ENCODE results near the gene ZNF91.

DNA sequence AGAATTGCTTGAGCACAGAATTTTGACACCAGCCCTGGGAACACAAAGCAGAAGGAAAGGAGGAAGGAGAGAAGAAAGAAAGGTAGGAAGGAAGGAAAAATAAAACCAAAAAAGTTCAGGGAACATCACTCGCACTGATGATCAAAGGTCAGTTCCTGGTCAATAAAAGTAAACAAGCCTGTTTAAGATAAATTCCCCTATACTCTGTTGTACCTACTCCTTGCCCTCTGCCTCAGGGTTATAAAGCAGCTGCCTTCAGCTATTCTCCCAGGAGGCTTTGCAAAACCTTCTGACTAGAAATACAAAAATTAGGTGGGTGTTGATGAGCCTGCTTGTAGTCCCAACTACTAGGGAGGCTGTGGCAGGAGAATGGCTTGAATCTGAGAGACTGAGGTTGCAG is 14.9 kb upstream of the ZNF91 start:
- TF ChIP-seq, protein P1, sequence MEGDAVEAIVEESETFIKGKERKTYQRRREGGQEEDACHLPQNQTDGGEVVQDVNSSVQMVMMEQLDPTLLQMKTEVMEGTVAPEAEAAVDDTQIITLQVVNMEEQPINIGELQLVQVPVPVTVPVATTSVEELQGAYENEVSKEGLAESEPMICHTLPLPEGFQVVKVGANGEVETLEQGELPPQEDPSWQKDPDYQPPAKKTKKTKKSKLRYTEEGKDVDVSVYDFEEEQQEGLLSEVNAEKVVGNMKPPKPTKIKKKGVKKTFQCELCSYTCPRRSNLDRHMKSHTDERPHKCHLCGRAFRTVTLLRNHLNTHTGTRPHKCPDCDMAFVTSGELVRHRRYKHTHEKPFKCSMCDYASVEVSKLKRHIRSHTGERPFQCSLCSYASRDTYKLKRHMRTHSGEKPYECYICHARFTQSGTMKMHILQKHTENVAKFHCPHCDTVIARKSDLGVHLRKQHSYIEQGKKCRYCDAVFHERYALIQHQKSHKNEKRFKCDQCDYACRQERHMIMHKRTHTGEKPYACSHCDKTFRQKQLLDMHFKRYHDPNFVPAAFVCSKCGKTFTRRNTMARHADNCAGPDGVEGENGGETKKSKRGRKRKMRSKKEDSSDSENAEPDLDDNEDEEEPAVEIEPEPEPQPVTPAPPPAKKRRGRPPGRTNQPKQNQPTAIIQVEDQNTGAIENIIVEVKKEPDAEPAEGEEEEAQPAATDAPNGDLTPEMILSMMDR (conservative IDR thresholded peaks at IDR 0.05; ENCODE audit: low read depth, low read length): no peak
- TF ChIP-seq RCOR1 (IDR thresholded peaks at IDR 0.05; ENCODE audit: insufficient replicate concordance, low read length): no peak
